ENCODE results near the gene BCL3. TPM values are rescaled to one million over a fixed set of nuclear protein-coding genes. Genes with fewer than 3 reads are reported as not detected.
A peak's percentile ranks its signal among the peaks of the same experiment; 100 is the strongest.

The BCL3 gene, protein sequence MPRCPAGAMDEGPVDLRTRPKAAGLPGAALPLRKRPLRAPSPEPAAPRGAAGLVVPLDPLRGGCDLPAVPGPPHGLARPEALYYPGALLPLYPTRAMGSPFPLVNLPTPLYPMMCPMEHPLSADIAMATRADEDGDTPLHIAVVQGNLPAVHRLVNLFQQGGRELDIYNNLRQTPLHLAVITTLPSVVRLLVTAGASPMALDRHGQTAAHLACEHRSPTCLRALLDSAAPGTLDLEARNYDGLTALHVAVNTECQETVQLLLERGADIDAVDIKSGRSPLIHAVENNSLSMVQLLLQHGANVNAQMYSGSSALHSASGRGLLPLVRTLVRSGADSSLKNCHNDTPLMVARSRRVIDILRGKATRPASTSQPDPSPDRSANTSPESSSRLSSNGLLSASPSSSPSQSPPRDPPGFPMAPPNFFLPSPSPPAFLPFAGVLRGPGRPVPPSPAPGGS
- 60.2 TPM for polyA plus RNA-seq
- long read RNA-seq, donor 1, partial matches to known transcripts, result 0 of 1 reads
- long read RNA-seq, donor 1, other reads (novel, unspliced or antisense), result 0 of 1 reads
- long read RNA-seq, donor 2, transcript BCL3-201 (9 exons, 2,038 nt), result major isoform, 14 of 15 reads
- long read RNA-seq, donor 2, partial matches to known transcripts, result 0 of 15 reads
- long read RNA-seq, donor 2, other reads (novel, unspliced or antisense), result 0 of 15 reads
- long read RNA-seq, donor 3, transcript BCL3-206 (2 exons, 445 nt), result minor isoform, 11 of 90 reads
- long read RNA-seq, donor 3, transcript BCL3-201 (9 exons, 2,038 nt), result major isoform, 29 of 90 reads
- long read RNA-seq, donor 3, partial matches to known transcripts, result 49 of 90 reads
- long read RNA-seq, donor 3, other reads (novel, unspliced or antisense), result 0 of 90 reads
- long read RNA-seq, donor 4, partial matches to known transcripts, result 0 of 1 reads
- long read RNA-seq, donor 4, other reads (novel, unspliced or antisense), result 0 of 1 reads
- long read RNA-seq, donor 5, partial matches to known transcripts, result 0 of 2 reads
- long read RNA-seq, donor 5, other reads (novel, unspliced or antisense), result 0 of 2 reads
- long read RNA-seq, donor 6, transcript BCL3-206 (2 exons, 445 nt), result minor isoform, 6 of 51 reads
- long read RNA-seq, donor 6, transcript BCL3-201 (9 exons, 2,038 nt), result major isoform, 15 of 51 reads
- long read RNA-seq, donor 6, partial matches to known transcripts, result 28 of 51 reads
- long read RNA-seq, donor 6, other reads (novel, unspliced or antisense), result 0 of 51 reads
- long read RNA-seq, donor 7, transcript BCL3-201 (9 exons, 2,038 nt), result major isoform, 5 of 8 reads
- long read RNA-seq, donor 7, partial matches to known transcripts, result 0 of 8 reads
- long read RNA-seq, donor 7, other reads (novel, unspliced or antisense), result 0 of 8 reads
- long read RNA-seq, donor 8, transcript BCL3-201 (9 exons, 2,038 nt), result major isoform, 11 of 14 reads
- long read RNA-seq, donor 8, partial matches to known transcripts, result 0 of 14 reads
- long read RNA-seq, donor 8, other reads (novel, unspliced or antisense), result 0 of 14 reads
- long read RNA-seq, donor 9, transcript BCL3-201 (9 exons, 2,038 nt), result major isoform, 6 of 6 reads
- long read RNA-seq, donor 9, partial matches to known transcripts, result 0 of 6 reads
- long read RNA-seq, donor 9, other reads (novel, unspliced or antisense), result 0 of 6 reads
- long read RNA-seq, donor 10, transcript BCL3-201 (9 exons, 2,038 nt), result major isoform, 15 of 17 reads
- long read RNA-seq, donor 10, partial matches to known transcripts, result 0 of 17 reads
- long read RNA-seq, donor 10, other reads (novel, unspliced or antisense), result 0 of 17 reads
- long read RNA-seq, donor 11, transcript BCL3-201 (9 exons, 2,038 nt), result major isoform, 16 of 24 reads
- long read RNA-seq, donor 11, partial matches to known transcripts, result 5 of 24 reads
- long read RNA-seq, donor 11, other reads (novel, unspliced or antisense), result 0 of 24 reads

DNA sequence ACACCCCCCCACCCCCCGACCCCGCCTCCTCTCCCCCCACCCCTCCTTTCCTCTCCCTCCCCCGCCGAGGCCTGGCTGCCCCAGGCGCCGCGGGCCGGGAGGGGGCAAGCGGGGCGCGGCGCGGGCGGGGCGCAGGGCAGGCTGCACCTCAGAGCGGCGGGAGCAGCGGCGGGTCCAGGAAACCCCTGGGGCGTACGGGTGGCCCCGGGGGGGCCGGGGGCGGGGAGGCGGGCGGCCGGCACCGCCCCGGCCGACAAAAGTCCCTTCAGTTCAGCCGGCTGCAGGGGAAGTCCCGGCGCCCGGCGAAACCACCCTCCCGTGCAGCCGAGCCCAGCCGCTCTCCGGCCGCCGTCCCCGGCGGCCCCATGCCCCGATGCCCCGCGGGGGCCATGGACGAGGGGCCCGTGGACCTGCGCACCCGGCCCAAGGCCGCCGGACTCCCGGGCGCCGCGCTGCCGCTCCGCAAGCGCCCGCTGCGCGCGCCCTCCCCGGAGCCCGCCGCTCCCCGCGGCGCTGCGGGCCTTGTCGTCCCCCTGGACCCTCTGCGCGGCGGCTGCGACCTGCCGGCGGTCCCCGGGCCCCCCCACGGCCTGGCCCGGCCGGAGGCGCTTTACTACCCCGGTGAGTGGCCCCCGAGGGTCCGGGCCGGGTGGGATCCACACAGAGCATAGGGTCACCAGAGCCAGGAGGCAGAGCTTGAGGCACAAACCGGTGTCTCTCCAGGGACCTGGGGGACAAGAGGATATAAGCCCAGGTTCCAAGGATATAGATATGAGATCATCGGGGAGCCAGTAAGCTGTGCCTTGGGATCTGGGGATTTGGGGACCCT is at the start of gene BCL3:
Gene BCL3 (plus strand): TSS at position 283 of the 829 bp plus-strand sequence. CDS start 83 bp downstream, at position 366.
- Histone ChIP-seq H3K27ac (ENCODE audit: low read length) (peak within 1 kb of the TSS; percentile 99), H3K4me1 (ENCODE audit: control insufficient read depth, insufficient read depth, low read length) (peaks cover 67% of the 10 kb centered on the region), H3K27me3 (ENCODE audit: control insufficient read depth, insufficient read depth, low read length) (no peaks in the 10 kb centered on the region), H3K4me3 (ENCODE audit: low read length) (peak within 1 kb of the TSS; percentile 69), H3K36me3 (ENCODE audit: control insufficient read depth, insufficient read depth, low read length) (peaks cover 26% of the 10 kb centered on the region), H3K9me3 (ENCODE audit: control insufficient read depth, low read depth, low read length) (no peaks in the 10 kb centered on the region)
- DNase-seq, result peak; percentile 76 to 93
- WGBS (ENCODE audit: insufficient coverage, low lambda C conversion rate), result no CpG with 5 or more reads among the region's 88 CpGs

GRCh38 chr19:44700547-44700946 is 48.0 kb upstream of the BCL3 start:
- H3K4me3 ChIP-seq (ENCODE audit: low read length), result no peak overlapping the region
- no peak for DNase-seq
- no peaks in the 10 kb centered on the region for H3K9me3 ChIP-seq (ENCODE audit: control insufficient read depth, low read depth, low read length)
- WGBS (ENCODE audit: insufficient coverage, low lambda C conversion rate), result no CpG with 5 or more reads among the region's 5 CpGs
- no peaks in the 10 kb centered on the region for H3K27me3 ChIP-seq (ENCODE audit: control insufficient read depth, insufficient read depth, low read length)
- H3K36me3 ChIP-seq (ENCODE audit: control insufficient read depth, insufficient read depth, low read length), result no peaks in the 10 kb centered on the region
- peaks cover 12% of the 10 kb centered on the region for H3K4me1 ChIP-seq (ENCODE audit: control insufficient read depth, insufficient read depth, low read length)
- no peak overlapping the region for H3K27ac ChIP-seq (ENCODE audit: low read length)

DNA sequence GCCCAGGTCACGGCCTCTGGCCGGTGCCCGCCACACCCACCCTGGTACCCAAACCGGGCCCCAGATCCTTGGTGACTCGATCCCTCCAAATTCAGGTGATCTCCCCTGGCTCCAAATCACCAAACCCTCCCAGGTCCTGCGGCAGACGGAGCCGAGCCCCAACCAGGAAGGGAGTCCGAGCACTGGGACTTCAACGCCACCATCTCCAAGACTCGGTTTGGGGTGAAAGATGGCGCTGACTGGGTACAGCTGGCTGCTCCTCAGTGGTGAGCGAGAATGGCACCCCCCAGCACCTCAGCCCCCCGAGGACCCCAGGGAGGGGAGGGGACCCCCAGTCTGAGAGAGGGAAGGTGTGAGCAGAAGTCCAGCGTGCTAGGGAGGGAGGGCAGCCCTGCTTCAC is 47.3 kb upstream of the BCL3 start:
- WGBS (ENCODE audit: insufficient coverage, low lambda C conversion rate), result no CpG with 5 or more reads among the region's 15 CpGs
- H3K36me3 ChIP-seq (ENCODE audit: control insufficient read depth, insufficient read depth, low read length), result no peaks in the 10 kb centered on the region
- H3K4me3 ChIP-seq (ENCODE audit: low read length), result no peak overlapping the region
- peaks cover 9% of the 10 kb centered on the region for H3K4me1 ChIP-seq (ENCODE audit: control insufficient read depth, insufficient read depth, low read length)
- H3K27ac ChIP-seq (ENCODE audit: low read length), result no peak overlapping the region
- H3K27me3 ChIP-seq (ENCODE audit: control insufficient read depth, insufficient read depth, low read length), result no peaks in the 10 kb centered on the region
- DNase-seq, result no peak
- H3K9me3 ChIP-seq (ENCODE audit: control insufficient read depth, low read depth, low read length), result no peaks in the 10 kb centered on the region

DNA sequence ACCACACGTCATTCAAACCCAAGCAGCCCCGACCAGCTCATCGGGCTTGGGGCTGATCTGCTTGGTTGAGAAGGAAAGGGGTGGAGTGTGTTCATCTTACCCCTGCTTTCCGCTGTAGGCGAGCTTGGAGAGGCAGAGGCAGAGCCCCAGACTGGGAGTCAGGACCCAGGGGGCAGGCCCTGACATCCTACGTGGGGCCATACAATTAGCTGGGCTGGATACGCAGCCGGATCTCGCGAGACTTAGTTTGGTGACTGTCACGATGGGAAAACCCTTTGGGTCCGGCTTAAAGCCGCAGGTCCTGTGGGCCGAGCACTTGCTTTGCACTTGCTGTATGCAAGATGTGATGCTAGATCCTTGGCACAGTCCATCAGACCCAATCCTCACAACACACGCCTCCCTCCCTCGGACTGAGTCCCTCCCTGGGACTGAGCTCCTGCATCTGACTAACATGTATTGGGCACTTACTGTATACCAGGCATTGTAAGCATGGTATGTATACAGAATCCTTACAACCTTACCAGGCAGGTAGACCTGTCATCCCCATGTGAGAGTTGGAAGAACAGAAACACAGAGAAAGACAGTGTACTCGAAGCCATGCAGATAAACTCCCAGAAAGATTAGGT is 45.8 kb upstream of the BCL3 start:
- Histone ChIP-seq H3K27me3 (ENCODE audit: control insufficient read depth, insufficient read depth, low read length) (no peaks in the 10 kb centered on the region), H3K4me3 (ENCODE audit: low read length) (no peak overlapping the region), H3K36me3 (ENCODE audit: control insufficient read depth, insufficient read depth, low read length) (no peaks in the 10 kb centered on the region), H3K4me1 (ENCODE audit: control insufficient read depth, insufficient read depth, low read length) (peaks cover under 1% of the 10 kb centered on the region), H3K9me3 (ENCODE audit: control insufficient read depth, low read depth, low read length) (no peaks in the 10 kb centered on the region), H3K27ac (ENCODE audit: low read length) (no peak overlapping the region)
- WGBS (ENCODE audit: insufficient coverage, low lambda C conversion rate), result no CpG with 5 or more reads among the region's 17 CpGs
- DNase-seq, result no peak

DNA sequence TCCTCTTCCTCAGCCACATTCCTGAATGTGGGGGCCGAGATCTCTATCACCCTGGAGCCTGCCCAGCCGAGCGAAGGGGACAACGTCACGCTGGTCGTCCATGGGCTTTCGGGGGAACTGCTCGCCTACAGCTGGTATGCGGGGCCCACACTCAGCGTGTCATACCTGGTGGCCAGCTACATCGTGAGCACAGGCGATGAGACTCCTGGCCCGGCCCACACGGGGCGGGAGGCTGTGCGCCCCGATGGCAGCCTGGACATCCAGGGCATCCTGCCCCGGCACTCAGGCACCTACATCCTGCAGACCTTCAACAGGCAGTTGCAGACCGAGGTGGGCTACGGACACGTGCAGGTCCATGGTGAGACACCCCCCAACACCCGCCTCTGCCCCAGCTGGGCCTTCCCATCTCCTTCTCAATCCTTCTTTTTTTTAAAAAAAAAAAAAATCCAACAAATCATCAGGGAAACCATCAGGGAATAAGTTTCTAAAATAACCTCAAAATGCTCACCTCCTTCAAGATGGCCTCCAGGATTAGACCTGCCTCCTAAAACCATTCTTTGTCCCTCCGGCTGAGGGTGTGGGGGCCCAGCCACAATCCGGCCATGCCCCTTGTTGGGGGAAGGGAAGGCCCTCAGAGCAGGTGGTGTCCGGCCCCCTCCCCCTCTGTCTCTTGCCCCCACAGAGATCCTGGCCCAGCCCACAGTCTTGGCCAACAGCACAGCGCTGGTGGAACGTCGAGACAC is 45.0 kb upstream of the BCL3 start:
- H3K27ac ChIP-seq (ENCODE audit: low read length), result no peak overlapping the region
- H3K36me3 ChIP-seq (ENCODE audit: control insufficient read depth, insufficient read depth, low read length), result no peaks in the 10 kb centered on the region
- WGBS (ENCODE audit: insufficient coverage, low lambda C conversion rate), result no CpG with 5 or more reads among the region's 28 CpGs
- H3K9me3 ChIP-seq (ENCODE audit: control insufficient read depth, low read depth, low read length), result no peaks in the 10 kb centered on the region
- no peaks in the 10 kb centered on the region for H3K27me3 ChIP-seq (ENCODE audit: control insufficient read depth, insufficient read depth, low read length)
- H3K4me1 ChIP-seq (ENCODE audit: control insufficient read depth, insufficient read depth, low read length), result no peaks in the 10 kb centered on the region
- no peak for DNase-seq
- no peak overlapping the region for H3K4me3 ChIP-seq (ENCODE audit: low read length)

DNA sequence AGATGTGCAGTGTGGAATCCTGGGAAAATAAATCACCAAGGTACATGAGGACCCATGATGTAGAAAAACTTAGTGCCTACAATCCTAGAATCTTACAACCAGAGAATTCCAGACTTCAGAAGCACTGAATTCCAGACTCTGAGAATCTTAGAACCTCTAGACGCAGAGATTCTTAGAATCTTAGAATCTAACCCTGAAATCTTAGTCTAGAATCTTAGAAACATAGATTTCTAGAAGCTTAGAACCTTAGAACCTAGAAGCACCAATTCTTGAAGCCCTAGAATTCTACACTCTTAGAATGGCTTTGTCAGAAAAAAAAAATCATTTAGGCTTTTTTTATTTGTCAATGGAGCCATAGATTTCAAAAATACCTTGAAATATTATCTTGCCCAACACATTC is 43.5 kb upstream of the BCL3 start:
- Histone ChIP-seq H3K27me3 (ENCODE audit: control insufficient read depth, insufficient read depth, low read length) (no peaks in the 10 kb centered on the region), H3K4me1 (ENCODE audit: control insufficient read depth, insufficient read depth, low read length) (no peaks in the 10 kb centered on the region), H3K9me3 (ENCODE audit: control insufficient read depth, low read depth, low read length) (no peaks in the 10 kb centered on the region), H3K36me3 (ENCODE audit: control insufficient read depth, insufficient read depth, low read length) (no peaks in the 10 kb centered on the region), H3K27ac (ENCODE audit: low read length) (no peak overlapping the region), H3K4me3 (ENCODE audit: low read length) (no peak overlapping the region)
- no CpG with 5 or more reads among the region's 1 CpG for WGBS (ENCODE audit: insufficient coverage, low lambda C conversion rate)
- DNase-seq, result no peak

- H3K4me1 ChIP-seq (ENCODE audit: control insufficient read depth, insufficient read depth, low read length), result no peaks in the 10 kb centered on the region
- no peaks in the 10 kb centered on the region for H3K9me3 ChIP-seq (ENCODE audit: control insufficient read depth, low read depth, low read length)
- H3K36me3 ChIP-seq (ENCODE audit: control insufficient read depth, insufficient read depth, low read length), result no peaks in the 10 kb centered on the region
- H3K4me3 ChIP-seq (ENCODE audit: low read length), result no peak overlapping the region
- no CpG with 5 or more reads among the region's 12 CpGs for WGBS (ENCODE audit: insufficient coverage, low lambda C conversion rate)
- H3K27ac ChIP-seq (ENCODE audit: low read length), result no peak overlapping the region
- H3K27me3 ChIP-seq (ENCODE audit: control insufficient read depth, insufficient read depth, low read length), result no peaks in the 10 kb centered on the region
- no peak for DNase-seq
Measured at GRCh38 chr19:44705502-44706010, 43.0 kb upstream of the BCL3 start.
